ENCODE results near the gene GDF7.

GDF7 gene

DNA sequence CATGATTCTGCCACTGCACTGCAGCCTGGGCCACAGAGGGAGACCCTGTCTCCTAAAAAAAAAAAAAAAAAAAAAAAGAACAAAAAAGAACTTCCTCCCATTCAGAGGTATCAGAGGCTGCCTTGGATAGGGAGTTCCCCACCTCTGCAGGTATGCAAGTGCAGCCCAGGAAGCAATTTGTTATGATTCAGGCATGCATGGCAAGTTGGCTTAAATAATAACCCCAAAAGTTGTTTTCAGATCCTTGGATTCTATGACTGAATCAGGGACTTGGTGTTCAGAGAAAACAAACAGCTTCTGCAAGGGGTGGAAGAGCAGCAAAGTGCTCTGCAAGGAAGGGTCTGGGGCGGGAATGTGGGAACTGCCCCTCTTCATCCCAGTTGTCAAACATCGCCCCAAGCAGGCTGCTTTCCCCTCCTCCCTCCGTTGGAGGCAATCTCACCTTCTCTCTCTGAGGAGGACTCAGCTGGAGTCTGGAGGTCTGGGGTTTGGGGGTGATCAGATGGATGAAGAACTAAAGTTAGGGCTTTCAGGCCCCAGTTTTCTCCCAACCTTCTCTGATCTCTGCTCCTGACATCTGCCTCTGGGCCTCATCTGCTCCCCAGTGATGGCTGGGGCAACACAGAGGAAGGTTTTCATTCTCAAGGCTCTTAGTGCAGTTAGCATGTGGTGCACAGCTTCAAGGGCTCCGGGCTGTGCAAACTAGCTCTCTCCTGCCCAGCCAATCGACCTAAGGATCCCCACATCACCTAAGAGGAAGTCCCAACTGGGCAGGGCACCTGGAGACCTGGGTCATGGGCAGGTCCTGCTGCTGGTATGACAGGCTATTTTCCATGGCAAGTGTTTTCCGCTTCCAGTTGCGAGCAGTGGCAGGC lies 3.5 kb upstream of the GDF7 start:
- no peak for DNase-seq

DNA sequence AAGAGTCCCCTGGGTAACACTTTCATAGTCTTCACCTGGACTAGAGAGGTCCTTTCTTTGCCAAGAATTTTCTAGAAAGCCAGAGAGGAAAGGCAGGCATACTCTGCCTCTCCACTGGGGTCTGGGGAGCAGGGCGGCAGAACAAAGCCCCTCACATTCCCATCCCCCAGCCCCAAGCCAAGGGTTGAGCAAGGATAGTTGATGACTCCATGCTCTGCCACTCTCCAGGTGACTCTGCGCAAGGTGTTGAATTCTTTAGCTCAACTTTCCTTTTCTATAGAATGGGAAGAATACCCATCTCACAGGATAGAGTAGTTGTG lies 2.9 kb upstream of the GDF7 start:
- no peak for DNase-seq

DNA sequence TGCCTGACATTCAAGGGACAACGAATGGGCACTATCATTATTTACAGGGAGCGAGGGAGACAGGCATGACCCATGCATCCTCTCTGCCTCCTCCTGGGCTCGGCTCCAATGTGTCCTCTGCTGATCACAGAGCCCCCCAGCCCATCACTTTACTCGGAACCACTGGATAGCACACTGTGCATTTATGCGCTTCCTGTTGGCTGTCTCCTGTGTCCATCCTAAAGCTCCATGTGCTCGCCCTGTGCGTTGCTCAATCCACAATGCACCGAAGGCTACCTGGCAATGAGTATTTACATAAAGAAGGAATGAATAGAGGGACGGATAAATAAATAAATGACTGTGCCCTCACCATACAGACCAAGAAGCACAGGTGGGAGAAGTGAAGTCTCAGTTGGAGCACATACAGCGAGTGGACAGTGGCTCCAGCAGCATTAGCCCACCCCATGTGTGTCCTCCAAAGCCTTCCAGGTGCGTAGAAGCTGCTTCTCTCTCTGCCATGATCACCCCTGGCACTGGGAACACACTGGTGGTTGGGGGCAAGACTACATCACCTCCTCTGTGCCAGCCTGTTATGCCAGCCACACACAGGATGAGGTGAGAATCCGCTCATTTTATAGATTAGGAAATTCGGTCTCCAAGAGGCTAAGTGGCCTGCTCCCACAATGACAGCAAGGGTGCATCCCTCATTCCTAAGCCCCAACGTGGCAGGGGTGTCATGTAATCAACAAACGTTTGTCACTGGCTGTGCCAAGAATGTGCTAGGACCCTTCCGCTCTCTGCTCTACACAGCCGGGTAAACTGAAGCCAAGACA lies 2.3 kb upstream of the GDF7 start:
- no peak for DNase-seq

DNA sequence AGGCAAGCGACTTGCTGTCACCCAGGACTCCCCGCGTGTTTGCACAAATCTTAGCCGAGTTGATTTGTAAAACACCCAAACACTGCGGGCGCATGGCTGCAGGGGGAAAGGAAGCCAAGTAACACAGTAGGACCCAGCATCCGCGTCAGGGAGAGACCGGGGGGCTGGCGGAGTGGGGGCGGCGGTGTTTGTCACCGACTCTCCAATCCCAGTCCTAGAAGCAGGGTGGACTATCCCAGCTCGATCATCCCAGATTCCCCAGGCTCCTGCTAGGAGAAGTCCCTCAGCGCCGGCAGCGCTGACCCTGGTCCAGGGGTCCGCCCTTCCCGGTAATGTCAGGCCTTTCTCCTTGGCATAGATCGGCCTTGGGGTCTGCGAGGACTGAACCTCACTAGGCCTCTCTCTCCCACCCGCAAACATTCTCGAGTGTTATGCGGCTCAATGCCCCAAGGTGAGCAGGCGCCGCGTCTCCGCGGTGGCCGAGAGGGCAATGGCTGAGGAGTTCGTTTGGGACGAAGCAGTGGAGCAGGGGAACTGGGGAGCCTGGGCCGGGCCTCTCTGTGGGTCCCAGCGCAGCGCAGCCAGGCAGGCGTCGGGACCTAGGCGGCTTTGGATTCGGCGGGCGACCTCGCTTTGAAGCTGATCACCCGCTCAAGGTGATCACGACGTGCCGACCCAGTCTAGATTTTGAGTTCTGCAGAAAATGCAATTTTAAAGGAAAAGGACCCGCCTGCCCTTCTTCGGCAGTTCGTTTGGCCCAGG lies 1.5 kb upstream of the GDF7 start:
- DNase-seq = no peak

DNA sequence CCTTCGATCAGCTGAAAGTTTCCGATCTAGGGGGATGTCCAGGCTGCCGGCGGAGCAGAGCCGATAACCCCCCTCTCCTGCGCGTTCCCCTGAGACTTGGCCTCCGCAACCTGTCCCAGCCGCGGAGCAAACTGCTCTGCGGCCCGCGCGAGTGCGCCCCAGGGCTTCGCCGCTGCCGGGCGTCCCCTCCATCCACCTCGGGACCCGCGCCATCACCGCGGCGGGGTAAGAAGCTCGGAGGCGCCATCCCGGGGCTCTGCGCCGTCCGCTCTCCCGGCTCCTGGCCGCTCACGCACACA lies 990 bp upstream of the GDF7 start:
- DNase-seq = no peak

DNA sequence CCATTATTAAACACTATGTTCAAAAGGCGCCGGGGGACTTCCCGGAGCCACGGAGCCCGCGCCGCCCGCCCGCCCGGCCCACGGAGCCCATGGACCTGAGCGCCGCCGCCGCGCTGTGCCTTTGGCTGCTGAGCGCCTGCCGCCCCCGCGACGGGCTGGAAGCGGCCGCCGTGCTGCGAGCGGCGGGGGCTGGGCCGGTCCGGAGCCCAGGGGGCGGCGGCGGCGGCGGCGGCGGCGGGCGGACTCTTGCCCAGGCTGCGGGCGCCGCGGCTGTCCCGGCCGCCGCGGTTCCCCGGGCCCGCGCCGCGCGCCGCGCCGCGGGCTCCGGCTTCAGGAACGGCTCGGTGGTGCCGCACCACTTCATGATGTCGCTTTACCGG lies 197 bp downstream of the GDF7 start:
- DNase-seq = peak; percentile 15

DNA sequence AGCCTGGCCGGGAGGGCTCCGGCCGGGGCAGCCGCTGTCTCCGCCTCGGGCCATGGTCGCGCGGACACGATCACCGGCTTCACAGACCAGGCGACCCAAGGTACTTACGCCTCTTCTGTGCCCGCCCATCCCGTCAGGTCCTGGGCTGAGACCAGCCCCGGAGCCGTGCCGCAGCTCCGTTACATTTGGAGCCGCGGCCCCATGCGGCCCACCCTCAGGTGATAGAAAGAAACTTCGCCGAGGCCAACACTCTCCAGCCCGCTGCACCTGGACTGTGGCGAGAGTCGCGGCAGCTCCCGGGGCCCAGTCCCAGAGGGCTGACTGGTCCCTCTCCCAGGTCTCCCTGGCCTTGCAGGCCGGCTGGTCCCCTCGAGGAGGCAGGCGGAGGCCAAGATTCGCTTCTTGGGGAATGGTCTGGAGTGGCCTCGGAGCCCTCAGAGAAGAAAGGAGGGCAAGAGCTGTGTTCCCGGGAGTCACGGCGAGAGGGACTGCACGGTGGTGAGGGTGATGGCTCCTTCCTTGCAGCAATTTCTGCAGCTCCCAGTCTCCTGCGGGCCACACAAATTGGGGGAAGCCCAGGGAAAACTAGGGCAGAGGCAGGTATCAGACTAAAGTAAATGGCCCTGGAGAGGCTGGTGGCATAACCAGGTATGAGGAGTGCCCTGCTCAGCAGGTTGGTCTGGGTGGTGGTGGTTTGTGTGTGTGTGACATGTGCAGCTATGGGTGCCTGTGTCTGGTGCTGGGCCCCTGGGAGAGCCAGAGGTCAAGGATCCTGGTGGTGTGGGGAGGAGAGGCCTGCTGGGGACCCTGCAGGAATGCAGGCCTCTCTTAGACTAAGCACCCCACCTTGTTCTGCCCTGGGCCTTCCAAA lies 822 bp downstream of the GDF7 start:
- no peak for DNase-seq

DNA sequence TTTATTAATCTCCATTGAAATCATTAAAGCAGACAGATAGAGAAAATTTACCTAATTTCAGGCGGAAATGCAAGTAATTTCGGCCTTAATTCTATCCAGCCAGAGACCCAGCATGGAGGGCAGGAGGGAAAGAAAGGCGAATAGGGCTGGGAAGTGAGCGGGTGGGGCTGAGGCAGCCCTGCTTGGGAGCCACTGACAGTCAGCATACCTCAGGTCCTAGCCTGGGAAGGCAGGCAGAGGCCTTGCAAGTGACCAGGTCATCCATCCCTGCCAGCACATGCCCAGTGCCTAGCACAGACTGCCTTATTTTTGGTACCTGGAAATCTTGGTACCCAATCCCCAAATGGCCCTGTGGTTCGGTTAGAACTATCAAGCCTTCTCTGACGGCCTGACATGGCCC lies 1.5 kb downstream of the GDF7 start:
- no peak for DNase-seq

DNA sequence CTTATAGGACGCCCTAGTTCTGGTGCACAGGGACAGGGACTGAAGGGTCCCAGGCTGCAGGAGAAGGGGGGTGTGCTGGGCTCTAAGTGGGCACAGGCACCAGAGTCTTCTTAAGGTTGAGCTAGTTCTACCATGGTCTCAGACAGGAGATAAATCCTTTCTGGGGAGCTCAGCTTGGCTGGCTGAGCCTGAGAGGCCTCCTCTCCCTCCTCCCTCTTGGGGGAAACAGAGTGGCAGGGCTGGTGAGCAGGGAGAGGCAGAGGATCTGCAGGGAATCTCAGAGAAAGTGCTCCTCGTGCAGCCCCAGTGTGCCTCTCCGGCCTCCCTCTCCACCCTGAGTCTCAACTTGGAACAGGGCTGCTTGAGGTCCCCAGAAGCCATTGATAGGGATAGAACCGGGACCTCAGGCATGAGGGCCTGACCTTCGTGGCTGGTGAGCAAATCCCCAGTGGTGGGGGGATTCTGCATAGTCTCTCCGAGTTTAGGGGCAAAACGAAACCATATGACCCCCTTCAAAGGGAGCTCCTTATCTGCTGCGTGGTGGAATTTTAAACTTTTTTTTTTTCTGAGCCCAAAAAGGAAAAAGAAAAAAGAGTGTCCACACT lies 2.0 kb downstream of the GDF7 start:
- no peak for DNase-seq

DNA sequence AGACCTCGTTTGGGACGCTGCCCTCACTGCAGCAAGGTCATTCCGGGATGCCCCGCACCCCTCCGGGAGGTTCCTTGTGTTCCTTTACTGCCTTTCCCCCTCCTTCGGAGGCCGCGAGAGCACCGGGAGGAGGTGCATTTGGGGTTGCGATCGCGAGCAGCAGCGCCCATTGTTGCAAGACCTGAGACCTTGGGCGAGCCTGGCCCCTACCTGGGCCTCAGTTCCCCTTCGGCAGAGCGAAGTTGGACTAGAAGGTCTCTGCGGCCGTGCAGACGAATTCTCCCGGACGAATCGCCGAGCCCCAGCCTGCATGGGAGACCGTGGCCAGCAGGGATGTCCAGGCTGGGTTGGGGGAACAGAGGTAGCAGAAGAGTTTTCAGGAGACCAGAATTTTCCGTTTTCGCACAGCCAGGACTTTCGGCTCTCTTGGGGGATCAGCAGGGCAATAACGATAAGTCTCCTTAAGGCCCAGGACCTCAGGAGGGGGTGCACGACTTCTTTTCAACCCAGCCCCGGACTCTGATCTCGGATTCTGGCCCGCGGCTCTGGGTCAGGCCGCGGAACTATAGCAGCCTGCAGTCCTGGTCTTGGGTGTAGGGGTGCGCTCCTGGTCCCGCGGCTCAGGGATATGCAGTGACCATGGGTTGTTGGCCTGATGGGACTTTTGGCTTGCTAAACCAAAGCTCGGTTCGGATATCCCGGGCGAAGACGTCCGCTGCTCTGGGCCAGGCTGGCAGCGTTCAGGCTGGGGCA lies 2.8 kb downstream of the GDF7 start:
- DNase-seq = no peak

DNA sequence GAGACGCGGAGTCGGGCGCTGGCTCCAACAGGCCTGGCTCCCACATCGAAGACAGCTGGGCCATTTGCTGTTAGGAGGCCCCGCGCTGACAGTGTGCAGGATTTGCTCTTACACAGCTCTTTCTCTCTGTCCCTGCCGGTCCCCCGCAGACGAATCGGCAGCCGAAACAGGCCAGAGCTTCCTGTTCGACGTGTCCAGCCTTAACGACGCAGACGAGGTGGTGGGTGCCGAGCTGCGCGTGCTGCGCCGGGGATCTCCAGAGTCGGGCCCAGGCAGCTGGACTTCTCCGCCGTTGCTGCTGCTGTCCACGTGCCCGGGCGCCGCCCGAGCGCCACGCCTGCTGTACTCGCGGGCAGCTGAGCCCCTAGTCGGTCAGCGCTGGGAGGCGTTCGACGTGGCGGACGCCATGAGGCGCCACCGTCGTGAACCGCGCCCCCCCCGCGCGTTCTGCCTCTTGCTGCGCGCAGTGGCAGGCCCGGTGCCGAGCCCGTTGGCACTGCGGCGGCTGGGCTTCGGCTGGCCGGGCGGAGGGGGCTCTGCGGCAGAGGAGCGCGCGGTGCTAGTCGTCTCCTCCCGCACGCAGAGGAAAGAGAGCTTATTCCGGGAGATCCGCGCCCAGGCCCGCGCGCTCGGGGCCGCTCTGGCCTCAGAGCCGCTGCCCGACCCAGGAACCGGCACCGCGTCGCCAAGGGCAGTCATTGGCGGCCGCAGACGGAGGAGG lies 3.5 kb downstream of the GDF7 start:
- DNase-seq = no peak

DNA sequence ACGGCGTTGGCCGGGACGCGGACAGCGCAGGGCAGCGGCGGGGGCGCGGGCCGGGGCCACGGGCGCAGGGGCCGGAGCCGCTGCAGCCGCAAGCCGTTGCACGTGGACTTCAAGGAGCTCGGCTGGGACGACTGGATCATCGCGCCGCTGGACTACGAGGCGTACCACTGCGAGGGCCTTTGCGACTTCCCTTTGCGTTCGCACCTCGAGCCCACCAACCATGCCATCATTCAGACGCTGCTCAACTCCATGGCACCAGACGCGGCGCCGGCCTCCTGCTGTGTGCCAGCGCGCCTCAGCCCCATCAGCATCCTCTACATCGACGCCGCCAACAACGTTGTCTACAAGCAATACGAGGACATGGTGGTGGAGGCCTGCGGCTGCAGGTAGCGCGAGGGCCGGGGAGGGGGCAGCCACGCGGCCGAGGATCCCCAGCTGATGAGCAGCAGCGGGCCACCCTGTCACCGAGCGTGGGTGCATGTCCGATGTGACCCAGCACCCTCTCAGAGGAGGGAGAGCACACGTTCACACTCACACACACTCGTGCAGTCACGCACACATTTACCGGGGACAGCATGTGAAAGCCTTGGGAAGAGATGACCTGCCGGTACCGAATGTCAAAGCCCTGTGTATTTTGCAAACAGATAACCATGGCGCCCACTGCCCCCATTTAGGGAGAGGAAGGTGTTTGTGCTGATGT lies 4.2 kb downstream of the GDF7 start:
- DNase-seq = no peak

DNA sequence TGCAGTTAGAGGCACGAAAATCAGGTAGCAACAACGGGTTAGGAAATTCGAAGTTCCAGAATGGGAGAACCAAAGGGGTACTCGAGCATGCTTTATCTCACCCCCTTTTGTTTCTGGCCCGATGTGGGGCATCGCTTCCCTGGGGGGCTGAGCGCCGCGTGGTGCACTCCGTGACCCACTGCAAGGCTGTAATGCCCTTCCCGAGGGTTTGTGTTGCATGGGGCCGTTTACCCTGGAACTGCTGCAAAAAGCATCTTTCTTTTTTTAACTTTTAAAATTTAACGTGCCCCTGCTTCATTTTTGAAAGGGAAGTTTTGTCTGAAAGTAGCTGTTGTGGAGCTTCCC lies 4.8 kb downstream of the GDF7 start:
- no peak for DNase-seq

DNA sequence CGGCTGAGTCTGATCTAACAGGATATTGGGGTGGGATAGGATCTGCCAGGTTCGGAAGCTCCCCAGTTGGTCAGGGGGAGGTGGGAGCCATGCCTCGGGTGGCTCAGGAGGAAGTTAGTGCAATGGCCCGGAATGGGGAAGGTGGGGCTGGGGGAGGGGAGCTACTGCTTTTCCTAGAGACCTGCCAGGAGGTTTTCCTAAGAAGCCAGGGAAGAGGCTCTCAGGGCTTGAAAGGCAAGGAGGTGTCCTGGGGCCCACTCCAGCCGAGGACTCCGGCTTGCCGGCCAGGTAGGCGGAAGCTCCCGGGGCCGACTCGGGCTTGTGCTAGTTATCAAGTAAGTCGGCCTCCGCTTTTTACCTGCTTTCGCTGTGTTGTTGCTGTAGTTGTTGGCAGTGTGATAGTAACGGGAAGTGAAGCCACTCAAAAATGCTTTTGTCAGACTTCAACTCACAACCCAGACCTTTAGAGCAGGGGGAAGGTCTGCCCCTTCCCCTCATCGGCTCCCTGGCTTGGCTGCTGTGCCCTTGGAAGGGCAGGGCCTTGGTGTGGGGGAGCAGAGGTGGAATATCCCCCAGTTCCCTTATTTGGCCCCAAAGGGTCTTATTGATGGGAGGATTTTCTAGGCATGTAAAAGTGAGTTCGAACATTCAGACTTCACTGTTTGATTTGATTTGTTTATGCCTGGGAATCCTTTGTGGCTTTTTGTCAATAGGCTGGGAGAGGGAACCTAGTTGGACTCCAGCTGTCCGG lies 5.4 kb downstream of the GDF7 start:
- no peak for DNase-seq

DNA sequence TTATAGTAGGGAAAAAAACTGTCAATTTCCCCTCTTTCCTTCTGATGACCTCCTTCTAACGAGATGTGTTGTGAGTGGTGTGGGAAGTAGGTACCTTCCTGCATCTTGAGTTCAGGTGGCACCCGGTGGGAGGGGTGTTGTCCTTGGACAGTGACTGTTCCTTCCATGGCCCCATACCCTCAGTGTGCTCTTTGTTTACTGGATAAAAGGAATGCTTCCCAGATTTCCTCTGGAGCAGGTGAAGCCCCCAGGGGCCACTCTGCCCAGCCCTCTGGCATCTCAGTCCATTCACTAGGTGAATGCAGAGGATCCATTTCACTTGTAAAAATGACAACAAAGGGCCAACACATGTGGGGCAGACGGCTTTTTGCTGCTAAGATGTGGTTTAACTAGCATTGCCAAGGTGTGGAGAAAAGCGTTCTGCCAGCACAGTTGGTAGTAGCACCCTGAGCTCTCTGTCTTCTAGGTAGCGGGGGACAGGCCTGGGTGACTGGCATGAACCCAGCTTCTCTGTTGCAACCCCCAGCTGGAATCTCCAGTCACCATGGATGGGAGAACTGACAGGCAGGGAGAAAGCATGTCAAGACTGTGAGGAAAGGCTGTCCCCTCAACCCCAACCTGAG lies 6.9 kb downstream of the GDF7 start:
- DNase-seq = no peak

DNA sequence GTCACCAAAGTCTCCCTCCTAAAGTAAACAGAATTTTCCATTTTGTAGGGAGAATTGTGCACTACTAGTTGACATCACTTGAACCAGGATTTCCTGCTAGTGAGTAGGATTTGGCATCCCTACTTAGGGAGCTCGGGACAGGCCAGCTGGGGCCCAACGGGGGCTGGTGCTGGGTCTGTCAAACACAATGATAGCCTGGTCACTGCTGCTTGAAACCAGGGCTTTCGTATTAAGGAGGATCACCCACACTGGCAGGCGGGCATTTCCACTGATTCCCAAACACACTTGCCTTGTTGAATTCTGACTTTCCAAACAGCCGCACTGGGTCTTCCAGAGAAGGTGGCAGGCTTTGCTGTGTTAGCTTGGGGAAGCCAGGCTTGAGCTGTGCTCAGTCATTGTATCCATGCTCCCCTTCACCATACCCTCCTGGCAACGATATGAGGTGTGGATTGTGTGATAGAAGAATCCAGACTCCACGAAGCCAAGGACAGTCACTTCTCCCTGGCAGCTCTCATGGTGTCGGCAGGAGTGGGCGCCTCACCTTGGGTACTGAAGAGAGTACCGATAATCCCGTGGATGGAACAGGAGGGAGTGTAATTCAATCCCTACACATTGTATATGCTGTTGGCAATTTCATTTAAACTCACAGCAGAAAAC lies 7.5 kb downstream of the GDF7 start:
- no peak for DNase-seq

DNA sequence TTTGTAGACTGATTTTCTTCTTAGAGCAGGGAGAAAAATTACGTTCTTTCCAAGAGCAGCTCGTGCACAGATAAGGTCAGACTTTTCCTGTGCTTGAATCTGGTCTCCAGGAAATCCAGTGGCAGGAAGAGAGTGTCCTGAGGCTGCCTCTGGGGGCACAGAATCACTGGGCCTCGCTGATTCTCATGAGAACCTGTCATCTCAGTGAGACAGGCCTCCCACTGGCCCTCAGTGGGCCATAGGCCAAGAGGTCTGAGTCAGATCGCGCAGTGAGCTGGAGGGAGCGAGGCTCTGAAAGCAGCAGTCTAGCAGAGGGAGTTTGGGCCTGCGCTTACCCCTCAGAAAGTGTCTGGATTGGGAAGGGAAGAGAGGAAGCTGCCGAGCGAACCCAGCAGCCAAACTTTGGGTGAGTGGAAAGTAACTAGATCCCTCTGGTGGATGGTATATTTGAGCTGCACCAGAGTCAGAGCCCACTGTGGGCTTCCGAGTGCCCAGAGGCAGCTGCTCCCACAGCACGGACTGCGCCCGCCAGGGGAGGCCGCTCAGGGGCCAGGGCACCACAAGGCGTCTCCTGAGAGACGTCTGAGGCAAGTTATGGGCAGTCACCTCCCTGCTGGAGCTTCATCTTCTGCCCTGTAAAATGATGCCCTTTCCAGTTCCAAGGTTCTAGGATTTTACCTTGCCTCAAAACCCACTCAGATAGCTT lies 8.2 kb downstream of the GDF7 start:
- no peak for DNase-seq

Data from stimulated activated CD4-positive, alpha-beta T cell treated with anti-CD3 and anti-CD28 coated beads, Interleukin-4, amount 100 ng/mL, for 1 hour (primary cell).